Spleen (tissue), 11 donors: Measurements from ENCODE around the gene NPFFR2. TPM values are rescaled to one million over a fixed set of nuclear protein-coding genes. Genes with fewer than 3 reads are reported as not detected.

Experiments used
- DNase-seq: peaks from one replicate; pipeline ENCODE4 v3.0.0-alpha.2; 2020
- H3K27ac ChIP-seq, 8 donors: fragments of 200-600 bp; sonication (generic) in 7 of 8; 1 replicate in 4 of 8; 2 replicates in 4 of 8; pipeline versions ENCODE4 v1.5.0 to v1.8.0; 2016 to 2021; ENCODE audit warnings: inconsistent platforms in 4 of 8, mild to moderate bottlenecking in 4 of 8, moderate library complexity in 1 of 8
- H3K27me3 ChIP-seq, 7 donors: fragments of 200-600 bp; sonication (generic) in 6 of 7; replicated peaks in 1 of 7; 1 replicate in 4 of 7; 2 replicates in 3 of 7; pipeline versions ENCODE4 v1.5.0 to v1.8.0; 2016 to 2021; ENCODE audit warnings: inconsistent platforms in 3 of 7, mild to moderate bottlenecking in 1 of 7
- H3K36me3 ChIP-seq, 6 donors: fragments of 200-600 bp; sonication (generic) in 5 of 6; 1 replicate in 4 of 6; 2 replicates in 2 of 6; pipeline versions ENCODE4 v1.5.0 to v1.8.0; 2016 to 2021; ENCODE audit warnings: inconsistent platforms in 2 of 6
- H3K4me1 ChIP-seq, 6 donors: fragments of 200-600 bp; sonication (generic) in 5 of 6; 1 replicate in 3 of 6; 2 replicates in 3 of 6; pipeline versions ENCODE4 v1.5.0 to v1.8.0; 2016 to 2021; ENCODE audit warnings: inconsistent platforms in 3 of 6
- H3K4me3 ChIP-seq, 8 donors: fragments of 200-600 bp; sonication (generic) in 7 of 8; 1 replicate in 4 of 8; 2 replicates in 4 of 8; pipeline versions ENCODE4 v1.5.0 to v1.8.0; 2016 to 2021; ENCODE audit warnings: inconsistent platforms in 4 of 8, mild to moderate bottlenecking in 4 of 8, moderate library complexity in 2 of 8
- H3K9me3 ChIP-seq, 8 donors: fragments of 200-600 bp; sonication (generic) in 7 of 8; 1 replicate in 4 of 8; 2 replicates in 4 of 8; pipeline versions ENCODE4 v1.5.0 to v1.8.0; 2016 to 2021; ENCODE audit warnings: inconsistent platforms in 4 of 8
- CTCF ChIP-seq, 11 experiments: fragments of 200-600 bp in 7 of 11; fragments of 450-650 bp in 4 of 11; sonication (generic) in 4 of 11; IDR thresholded peaks in 8 of 11; conservative IDR thresholded peaks in 3 of 11; 1 replicate in 7 of 11; 2 replicates in 4 of 11; pipeline versions ENCODE4 v1.4.0 to v1.8.0; 2016 to 2021; ENCODE audit warnings: antibody characterized with exemption in 11 of 11, inconsistent platforms in 4 of 11, mild to moderate bottlenecking in 1 of 11
- POLR2A ChIP-seq, 3 donors: fragments of 450-650 bp; IDR thresholded peaks; one replicate each; pipeline ENCODE4 v1.5.1; 2017; ENCODE audit warnings: antibody characterized with exemption in 3 of 3, mild to moderate bottlenecking in 1 of 3
- POLR2AphosphoS5 ChIP-seq, 3 donors: sonication (generic); formaldehyde crosslinking; IDR thresholded peaks; one replicate each; pipeline ENCODE4 v1.5.1; 2017; ENCODE audit warnings: antibody characterized with exemption in 3 of 3
- WGBS, 5 donors: extraction: QIAGEN DNeasy Blood & Tissue Kit in 3 of 5; methylation state at CpG; one replicate each; pipeline versions ENCODE4 v1.1.5 to v1.1.7; 2013 to 2018; 5-methylcytosine and 5-hydroxymethylcytosine counted together
- intact Hi-C: fragments of 100-400 bp; cut with DNase I; formaldehyde crosslinking; loops from one replicate; pipeline ENCODE4 v1.15.0; 2023; ENCODE audit warnings: low total_unique reads
- polyA plus RNA-seq, 3 donors: library from polyadenylated mRNA; stranded (reverse); fragments of 200-250 nt; gene quantifications; one replicate each; pipeline ENCODE4 v1.2.1, GENCODE V29; 2013
- total RNA-seq, 7 donors: library from RNA; depleted of rRNA in 3 of 7; stranded (reverse); fragments of >200 nt in 3 of 7; fragmentation: NEBNext Ultra II Directional in 4 of 7; extraction: Animal tissue kit (Norgen Biotek cat#: 25700) in 4 of 7; gene quantifications; one replicate each; pipeline versions ENCODE4 v1.1.0 to v1.2.1, GENCODE V29; 2016 to 2021
- donor health status: healthy with polysubstance abuse.
- donor health status: DM: no; HTN: no; CAD: no; lungs with moderate emphysema.
- donor health status: DM: no; HTN: no; CAD: no.
- donor health status: Bipolar disorder and iron deficiency.
- donor health status: healthy.
- donor health status: DM: no; HTN: no; CAD: no.
- donor health status: DM: yes; HTN: yes; CAD: no.

Gene NPFFR2
- total and polyA plus RNA-seq, 10 donors = 0.08 to 1.2 (median 0.17) TPM; not detected in 6

DNA sequence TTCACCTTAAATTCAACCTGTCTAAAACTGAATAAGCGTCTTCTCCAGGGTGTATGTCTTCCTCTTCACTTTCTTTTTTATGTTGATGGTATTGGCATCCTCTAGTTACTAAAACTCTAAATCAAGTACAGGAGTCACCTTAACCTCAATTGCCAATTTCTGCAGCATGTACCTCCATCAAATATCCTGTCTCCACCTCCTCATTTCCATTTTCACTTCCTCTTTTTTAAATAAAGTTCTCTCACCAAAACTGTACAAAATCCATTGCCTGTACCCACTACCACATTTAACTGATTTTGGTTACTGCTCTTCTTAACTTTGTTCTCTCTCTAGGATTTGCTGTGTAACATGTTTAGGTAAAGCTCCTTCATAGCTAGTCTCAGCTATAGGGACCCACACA, 9.2 kb upstream of the NPFFR2 start:
- Histone ChIP-seq H3K27me3 (no peaks in the 10 kb centered on the region), H3K4me3 (no peak overlapping the region), H3K27ac (no peak overlapping the region), H3K36me3 (no peaks in the 10 kb centered on the region), H3K4me1 (no peaks in the 10 kb centered on the region), H3K9me3 (no peaks in the 10 kb centered on the region)
- no peak for TF ChIP-seq POLR2A (IDR thresholded peaks at IDR 0.05)
- TF ChIP-seq POLR2AphosphoS5 (IDR thresholded peaks at IDR 0.05) = no peak
- TF ChIP-seq CTCF (IDR thresholded peaks at IDR 0.05 in 8 of 11, conservative IDR thresholded peaks at IDR 0.05 in 3 of 11) = no peak
- no peak for DNase-seq
- intact Hi-C loops = no loop called here
- WGBS, 5 donors = 79 to 94% (median 86%) methylated on average over 1 of the region's 1 CpG

GRCh38 chr4:72055566-72055965, 23.8 kb downstream of the NPFFR2 start:
- intact Hi-C loops = no loop called here

DNA sequence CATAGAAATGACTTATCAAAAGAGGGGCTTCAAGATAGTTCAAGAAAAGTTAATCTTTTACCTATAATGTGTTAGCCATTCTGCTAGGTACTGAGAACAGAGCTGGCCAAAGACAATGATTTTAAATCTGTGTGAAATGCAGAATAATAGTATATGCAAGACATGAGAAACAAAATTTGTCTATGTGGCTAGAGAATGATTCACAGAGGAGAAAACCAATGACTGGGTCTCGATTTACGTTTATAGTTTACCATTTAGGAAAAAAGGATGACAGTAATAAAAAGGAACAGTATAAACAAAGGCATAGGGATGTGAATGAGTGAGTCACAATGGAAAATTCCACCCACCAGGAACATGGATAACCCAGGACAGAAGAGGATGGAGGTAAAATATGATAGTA, 31.9 kb downstream of the NPFFR2 start:
- no peaks in the 10 kb centered on the region for H3K4me1 ChIP-seq
- no peak overlapping the region for H3K27ac ChIP-seq
- TF ChIP-seq POLR2A (IDR thresholded peaks at IDR 0.05) (no peak), POLR2AphosphoS5 (IDR thresholded peaks at IDR 0.05) (no peak), CTCF (IDR thresholded peaks at IDR 0.05 in 8 of 11, conservative IDR thresholded peaks at IDR 0.05 in 3 of 11) (no peak)
- intact Hi-C loops = no loop called here
- no peak for DNase-seq
- H3K4me3 ChIP-seq = no peak overlapping the region
- 80 to 88% (median 86%) methylated on average over 2 of the region's 2 CpGs for WGBS, 5 donors
- H3K9me3 ChIP-seq = no peaks in the 10 kb centered on the region
- no peaks in the 10 kb centered on the region for H3K27me3 ChIP-seq
- no peaks in the 10 kb centered on the region for H3K36me3 ChIP-seq

More at GRCh38 chr4:72055566-72055965, 23.8 kb downstream of the NPFFR2 start:
- H3K27me3 ChIP-seq = no peaks in the 10 kb centered on the region
- no peaks in the 10 kb centered on the region for H3K9me3 ChIP-seq
- no peak overlapping the region for H3K4me3 ChIP-seq
- TF ChIP-seq POLR2AphosphoS5 (IDR thresholded peaks at IDR 0.05) (no peak), CTCF (IDR thresholded peaks at IDR 0.05 in 8 of 11, conservative IDR thresholded peaks at IDR 0.05 in 3 of 11) (no peak), POLR2A (IDR thresholded peaks at IDR 0.05) (no peak)
- no peak for DNase-seq
- H3K36me3 ChIP-seq = no peaks in the 10 kb centered on the region
- H3K27ac ChIP-seq = no peak overlapping the region
- no peaks in the 10 kb centered on the region for H3K4me1 ChIP-seq

- Histone ChIP-seq H3K9me3 (peaks cover 0 to 5% (median 0%) of the 10 kb centered on the region in 8 donors), H3K27ac (no peak overlapping the region), H3K4me3 (no peak overlapping the region), H3K4me1 (no peaks in the 10 kb centered on the region), H3K36me3 (no peaks in the 10 kb centered on the region), H3K27me3 (no peaks in the 10 kb centered on the region)
- 65 to 75% (median 70%) methylated on average over 6 to 7 of the region's 7 CpGs for WGBS, 5 donors
- intact Hi-C loops = no loop called here
- no peak for DNase-seq
- no peak for TF ChIP-seq POLR2AphosphoS5 (IDR thresholded peaks at IDR 0.05)
- no peak for TF ChIP-seq CTCF (IDR thresholded peaks at IDR 0.05 in 8 of 11, conservative IDR thresholded peaks at IDR 0.05 in 3 of 11)
- no peak for TF ChIP-seq POLR2A (IDR thresholded peaks at IDR 0.05)
These were observed 35.3 kb downstream of the NPFFR2 start for GRCh38 chr4:72067051-72067450.
